Choroid plexus epithelial cell (primary cell): Measurements from ENCODE around the gene PLAAT2.

ENCODE experiments used
- DNase-seq: peaks from one replicate; pipeline ENCODE4 v3.0.0-alpha.2; 2010; ENCODE audit warnings: low read depth
- H3K4me3 ChIP-seq: 2 replicates; pipeline ENCODE4 v1.5.1; 2011; ENCODE audit warnings: low read depth, mild to moderate bottlenecking, control low read depth, low read length, moderate library complexity
- TF ChIP-seq, protein P1 (sequence below): conservative IDR thresholded peaks from 2 replicates; pipeline ENCODE4 v1.5.1; 2011; ENCODE audit warnings: low read depth, mild to moderate bottlenecking, control low read depth, inconsistent platforms, low read length, moderate library complexity

Gene PLAAT2

DNA sequence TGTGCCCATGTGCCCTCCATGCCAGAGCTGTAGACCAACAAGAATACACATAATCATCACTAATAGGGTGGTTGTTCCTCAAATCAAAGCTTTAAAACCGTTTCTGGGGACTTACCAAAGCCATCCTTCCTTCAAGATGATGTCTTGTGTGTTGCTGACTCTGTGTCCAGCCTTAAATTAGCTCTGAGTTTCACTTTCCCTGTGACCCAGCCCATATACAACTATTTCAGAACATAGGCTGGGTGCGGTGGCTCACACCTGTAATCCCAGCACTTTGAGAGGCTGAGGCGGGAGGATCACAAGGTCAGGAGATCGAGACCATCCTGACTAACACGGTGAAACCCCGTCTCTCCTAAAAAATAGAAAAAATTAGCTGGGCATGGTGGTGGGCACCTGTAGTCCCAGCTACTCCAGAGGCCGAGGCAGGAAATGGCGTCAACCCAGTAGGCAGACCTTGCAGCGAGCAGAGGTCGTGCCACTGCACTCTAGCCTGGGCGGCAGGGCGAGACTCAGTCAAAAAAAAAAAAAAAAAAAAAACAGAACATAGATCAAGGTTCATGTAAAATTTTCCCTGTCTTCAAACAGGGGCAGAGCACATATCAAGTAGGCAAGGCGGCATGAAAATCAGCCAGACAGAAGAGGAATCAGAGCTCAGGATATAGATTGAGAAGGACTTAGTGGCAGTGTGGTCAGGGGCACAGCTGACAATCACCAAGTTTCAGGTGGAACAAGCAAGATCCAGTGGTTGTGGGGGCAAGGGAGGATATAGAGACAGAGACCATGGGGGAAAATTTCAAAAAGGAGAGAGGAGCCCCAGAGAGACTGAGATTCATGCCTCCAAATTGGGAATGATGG is at the start of gene PLAAT2:
PLAAT2 (minus strand) TSS at position 179 of the 855 bp plus-strand sequence; CDS start at position 124, 55 bp downstream.
- TF ChIP-seq, protein P1, sequence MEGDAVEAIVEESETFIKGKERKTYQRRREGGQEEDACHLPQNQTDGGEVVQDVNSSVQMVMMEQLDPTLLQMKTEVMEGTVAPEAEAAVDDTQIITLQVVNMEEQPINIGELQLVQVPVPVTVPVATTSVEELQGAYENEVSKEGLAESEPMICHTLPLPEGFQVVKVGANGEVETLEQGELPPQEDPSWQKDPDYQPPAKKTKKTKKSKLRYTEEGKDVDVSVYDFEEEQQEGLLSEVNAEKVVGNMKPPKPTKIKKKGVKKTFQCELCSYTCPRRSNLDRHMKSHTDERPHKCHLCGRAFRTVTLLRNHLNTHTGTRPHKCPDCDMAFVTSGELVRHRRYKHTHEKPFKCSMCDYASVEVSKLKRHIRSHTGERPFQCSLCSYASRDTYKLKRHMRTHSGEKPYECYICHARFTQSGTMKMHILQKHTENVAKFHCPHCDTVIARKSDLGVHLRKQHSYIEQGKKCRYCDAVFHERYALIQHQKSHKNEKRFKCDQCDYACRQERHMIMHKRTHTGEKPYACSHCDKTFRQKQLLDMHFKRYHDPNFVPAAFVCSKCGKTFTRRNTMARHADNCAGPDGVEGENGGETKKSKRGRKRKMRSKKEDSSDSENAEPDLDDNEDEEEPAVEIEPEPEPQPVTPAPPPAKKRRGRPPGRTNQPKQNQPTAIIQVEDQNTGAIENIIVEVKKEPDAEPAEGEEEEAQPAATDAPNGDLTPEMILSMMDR: no peak
- no peak for DNase-seq
- H3K4me3 ChIP-seq: no peak within 1 kb of the TSS

DNA sequence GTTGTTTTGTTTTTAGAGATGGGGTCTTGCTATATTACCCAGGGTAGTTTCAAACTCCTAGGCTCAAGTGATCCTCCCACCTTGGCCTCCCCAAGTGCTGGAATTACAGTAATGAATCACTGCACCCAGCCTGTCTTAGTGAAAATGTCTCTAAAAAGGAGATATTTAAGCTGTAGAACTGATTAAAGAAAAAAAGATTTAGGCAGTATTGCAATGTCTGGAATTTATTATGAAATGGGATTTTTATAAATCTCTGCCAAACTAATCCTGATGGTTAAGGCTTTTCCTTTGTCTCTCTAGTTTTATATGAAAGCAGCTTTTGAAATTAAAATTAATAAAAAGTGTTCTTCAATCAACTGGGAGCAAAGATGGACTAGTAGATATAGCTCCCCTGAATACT is 49.0 kb upstream of the PLAAT2 start:
- H3K4me3 ChIP-seq: peak overlapping the region; percentile 71
- TF ChIP-seq, protein P1: no peak
- no peak for DNase-seq

DNA sequence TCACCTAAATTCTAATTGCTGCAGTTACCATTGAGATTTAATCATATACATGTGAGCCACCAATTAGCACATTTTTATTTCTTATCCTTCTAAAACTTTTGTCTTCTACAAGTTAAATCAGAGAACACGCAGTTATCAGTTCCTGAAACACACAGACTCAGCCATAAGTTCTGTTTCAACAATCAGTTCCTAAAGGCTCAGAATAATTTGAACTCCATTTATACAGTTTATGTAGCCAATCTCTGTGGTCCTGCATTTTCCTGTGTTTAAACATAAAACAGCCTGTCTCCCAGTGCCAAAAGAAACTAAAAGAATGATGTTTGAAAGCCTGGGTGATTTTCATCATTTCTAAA is 48.2 kb upstream of the PLAAT2 start:
- no peak overlapping the region for H3K4me3 ChIP-seq
- no peak for DNase-seq
- TF ChIP-seq, protein P1: no peak

DNA sequence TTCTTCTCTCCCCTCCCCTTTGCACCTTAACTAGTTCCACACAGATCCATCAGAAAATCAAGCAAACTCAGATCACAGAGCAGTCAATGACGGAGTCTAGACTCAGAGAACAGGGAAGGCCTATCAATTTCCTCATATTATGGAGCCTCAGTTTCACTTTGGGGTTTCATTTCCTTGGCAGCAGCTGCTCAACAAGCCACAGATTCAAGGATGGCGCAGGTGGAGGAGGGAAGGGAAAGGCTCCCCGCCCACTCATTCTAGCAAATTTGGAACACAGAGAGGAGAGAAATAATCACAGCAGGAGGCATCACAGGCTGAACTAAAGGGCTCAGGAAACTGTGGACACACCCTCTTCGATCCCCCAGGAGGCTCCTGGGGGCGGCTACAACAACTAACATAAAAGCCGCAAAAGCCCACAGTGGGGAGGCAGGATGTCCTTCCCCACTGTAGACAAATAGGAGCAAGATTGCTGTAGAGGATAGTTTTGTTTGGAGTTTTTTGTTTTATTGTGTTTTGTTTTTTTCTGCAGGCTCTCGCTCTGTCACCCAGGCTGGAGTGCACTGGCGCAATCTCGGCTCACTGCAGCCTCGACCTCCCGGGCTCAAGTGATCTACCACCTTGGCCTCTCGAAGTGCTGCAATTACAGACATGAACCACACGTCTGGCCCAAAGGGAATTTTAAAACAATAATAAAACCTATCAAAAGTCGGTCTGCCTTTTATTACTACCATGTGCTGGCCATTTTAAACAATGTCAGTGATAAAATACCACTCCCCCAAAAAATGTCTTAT is 47.6 kb upstream of the PLAAT2 start:
- TF ChIP-seq, protein P1: peak; percentile 14
- DNase-seq: peak; percentile 81
- peak overlapping the region; percentile 14 for H3K4me3 ChIP-seq

DNA sequence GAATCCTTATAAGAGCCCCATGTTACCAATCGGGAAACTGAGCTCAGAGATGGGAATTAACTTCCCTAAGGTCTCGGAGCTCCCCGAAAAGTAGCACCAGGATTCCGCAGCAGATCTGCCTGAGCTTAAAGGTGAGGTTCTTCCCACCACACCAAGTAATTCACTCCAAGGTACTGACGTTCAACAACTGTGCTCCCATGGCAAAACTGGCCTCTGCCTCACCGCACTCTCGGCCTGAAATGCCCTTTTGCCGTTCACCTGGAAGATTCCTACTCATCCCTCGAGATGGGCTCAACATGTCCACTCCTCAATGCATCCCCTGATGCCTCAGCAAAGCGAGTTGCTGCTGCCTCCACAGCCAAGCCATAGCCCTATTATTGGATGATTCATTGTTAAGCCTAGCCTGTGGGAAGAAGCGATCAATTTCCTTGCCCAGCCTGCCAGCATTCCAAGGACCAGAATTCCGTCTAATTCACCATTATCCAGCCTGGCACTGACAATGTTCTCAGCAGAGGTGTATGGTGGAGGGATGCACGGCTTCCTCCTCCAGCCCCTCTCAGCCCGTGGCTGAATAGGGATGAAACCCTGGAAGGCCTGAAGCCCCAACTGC is 46.9 kb upstream of the PLAAT2 start:
- H3K4me3 ChIP-seq: no peak overlapping the region
- TF ChIP-seq, protein P1: no peak
- no peak for DNase-seq

DNA sequence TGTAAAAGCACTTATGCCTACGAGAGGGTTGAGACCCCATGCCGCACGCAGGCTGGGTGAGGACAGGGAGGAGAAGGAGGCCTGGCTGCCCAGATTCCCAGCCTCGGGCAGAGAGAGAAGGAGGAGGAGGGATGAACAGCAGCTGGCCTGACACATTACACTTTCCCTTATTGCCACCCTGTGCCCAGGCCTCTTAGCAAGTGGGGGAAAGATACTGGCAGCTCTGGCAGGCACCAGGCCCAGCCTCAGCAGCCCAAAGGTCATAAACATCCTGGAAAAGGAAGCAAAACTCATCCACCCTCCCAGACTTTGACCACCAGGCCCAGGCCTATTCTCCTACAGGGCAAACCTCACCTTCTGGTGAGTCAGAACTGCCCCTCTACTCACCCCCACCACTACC is 46.4 kb upstream of the PLAAT2 start:
- TF ChIP-seq, protein P1: no peak
- no peak for DNase-seq
- H3K4me3 ChIP-seq: no peak overlapping the region
